ENCODE data around the gene MEAK7.

MEAK7 gene

DNA sequence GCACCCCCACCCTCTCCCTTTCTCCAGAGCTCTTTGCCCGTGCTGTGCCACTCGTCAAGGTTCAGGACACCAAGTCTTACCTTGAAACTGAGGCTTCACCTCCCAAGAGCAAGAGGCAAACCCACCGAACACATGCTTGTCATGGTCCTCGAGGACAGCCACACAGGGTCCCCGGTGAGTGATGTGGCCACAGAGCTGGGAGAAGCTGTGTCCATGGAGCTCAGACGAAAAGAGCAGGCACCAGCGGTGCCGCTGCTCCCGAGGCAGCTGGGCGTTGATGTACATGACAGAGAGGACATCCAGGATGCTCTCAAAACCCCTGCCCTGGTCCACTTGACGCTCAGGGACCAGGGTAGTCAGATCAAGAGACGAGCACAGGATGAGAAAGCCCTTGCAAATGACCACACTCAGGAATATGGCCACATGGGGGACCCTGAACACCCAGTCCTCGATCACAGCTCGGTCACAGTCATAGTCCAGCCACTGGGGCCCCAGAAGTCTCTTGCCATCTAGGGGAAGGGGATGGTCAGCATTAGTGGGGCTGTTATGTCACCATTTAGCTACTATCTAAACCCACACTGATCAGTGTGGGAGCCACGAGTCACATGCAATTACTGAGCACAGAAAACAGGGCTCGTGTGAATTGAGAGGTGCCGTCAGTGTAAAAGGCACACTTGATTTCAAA lies 17.8 kb downstream of the MEAK7 start:
- no peak for FAIRE-seq

DNA sequence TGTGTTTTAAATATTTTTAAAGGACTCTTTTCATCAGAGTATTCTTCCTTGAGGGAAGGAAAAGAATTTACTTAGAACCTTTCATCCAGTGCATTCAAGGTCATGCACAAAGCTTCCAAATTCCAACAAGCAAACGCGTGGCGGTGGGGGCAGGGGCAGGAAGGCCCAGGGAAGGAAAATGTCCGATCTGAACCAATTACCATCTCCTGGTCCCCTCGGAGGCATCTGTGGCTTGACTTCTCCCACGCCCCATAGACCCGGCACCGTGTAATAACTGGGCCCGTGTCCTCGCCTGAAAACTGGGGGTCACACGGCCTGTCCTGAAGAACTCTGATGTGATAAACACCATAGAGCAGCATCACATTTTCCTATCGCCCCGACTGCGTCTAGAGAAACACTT lies 18.3 kb downstream of the MEAK7 start:
- FAIRE-seq: no peak

DNA sequence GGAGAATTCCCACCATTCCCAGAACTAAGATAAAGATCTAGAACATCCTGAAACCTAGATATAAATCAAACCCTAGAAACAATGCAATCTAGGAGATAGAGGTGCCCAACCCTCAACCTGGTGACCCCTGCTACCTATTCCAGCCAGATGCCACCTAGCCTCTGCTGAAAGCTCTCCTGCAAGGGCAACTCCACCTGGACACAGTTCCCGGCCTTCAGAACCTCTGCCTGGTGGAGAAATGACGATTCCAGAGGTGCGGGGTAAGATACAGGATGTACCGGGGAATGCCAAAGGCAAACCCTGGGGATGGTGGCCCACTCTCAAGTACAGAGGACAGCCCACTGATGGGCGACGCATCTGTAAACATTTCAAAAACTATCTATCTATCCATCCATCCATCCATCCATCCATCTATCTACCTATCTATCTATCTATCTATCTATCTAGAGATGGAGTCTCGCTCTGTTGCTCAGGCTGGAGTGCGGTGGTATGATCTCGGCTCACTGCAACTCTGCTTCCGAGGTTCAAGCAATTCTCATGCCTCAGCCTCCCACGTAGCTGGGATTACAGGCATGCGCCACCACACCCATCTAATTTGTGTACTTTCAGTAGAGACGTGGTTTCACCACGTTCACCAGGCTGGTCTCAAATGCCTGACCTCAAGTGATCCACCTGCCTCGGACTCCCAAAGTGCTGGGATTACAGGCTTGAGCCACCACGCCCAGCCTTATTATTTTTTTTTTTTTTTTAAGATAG lies 19.0 kb downstream of the MEAK7 start:
- no peak for FAIRE-seq

DNA sequence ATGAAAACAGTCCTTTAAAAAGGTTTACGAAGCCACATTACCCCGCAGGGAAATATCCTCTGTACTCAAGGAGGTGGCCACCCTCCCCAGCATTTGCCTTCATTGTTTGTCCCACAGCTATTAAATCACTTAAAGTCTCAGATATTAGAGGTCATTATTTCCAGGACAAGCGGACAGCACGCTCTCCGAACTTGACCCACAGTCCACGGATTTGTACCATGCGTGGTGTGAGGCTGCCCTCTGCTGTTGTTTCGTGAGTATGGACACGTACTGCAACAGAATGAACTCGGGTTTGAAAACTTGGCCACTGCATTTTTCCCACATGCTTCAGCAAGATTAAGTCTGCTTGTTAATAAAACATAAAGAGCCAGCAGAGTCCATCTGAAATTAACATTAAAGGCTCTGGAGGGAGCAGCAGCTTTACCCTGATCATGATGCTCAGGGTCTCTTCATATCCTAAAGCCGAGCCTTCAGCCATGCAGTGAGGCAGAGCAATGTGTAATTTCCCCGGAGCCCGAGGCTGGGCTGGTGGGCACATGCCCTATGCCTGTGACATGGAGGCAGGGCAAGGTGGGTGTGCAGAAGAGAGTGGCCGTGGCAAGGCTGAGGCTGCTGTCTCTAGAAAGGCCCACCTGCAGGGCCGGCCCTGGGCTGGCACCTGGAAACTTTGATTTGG lies 19.7 kb downstream of the MEAK7 start:
- FAIRE-seq: no peak

- FAIRE-seq: no peak
These were observed 20.4 kb downstream of the MEAK7 start for GRCh38 chr16:84483882-84484565.

GRCh38 chr16:84482951-84483881 lies 21.2 kb downstream of the MEAK7 start:
- FAIRE-seq: no peak

DNA sequence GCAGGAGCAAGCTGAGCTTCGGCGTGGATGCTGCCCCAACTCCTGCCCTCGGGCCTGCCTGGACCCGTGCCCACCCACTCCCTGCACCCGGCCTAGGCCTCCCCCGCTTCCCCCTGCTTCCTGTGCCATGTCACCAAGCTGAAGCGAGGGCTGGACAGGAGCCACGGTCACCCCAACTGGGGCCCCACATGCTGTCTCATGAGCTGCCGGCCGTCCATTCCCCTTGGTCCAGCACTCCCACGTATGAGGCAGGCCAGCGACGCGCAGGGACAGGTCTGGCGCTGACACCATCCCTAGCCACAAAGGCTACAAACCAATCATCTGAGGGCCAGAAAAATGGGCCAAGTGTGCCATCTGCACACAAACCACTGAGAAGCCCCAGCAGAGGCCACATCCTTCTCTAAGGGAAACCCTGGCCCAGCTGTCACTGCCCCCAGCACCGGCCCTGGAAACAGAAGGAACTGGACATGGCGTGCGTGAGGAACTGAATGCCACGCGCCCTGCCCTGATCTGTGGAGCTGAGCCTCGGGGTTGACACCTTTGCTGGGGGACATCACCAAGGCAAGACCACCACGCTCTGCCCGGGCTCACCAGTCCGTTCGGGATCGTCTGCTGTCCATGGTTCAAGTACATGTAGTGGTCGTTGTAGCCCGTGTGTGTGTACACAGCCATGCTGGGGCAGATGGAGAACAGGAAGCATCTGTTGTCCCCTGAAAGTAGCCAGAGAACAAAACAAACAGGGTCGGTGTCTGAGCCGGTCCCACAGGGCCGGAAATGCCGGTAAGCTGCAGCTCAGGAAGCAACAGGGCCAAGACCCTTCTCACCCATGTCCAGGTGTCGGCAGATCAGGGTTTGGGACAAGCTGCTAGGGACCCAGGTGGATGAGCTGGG lies 22.2 kb downstream of the MEAK7 start:
- FAIRE-seq: no peak

- FAIRE-seq: no peak
These were observed 23.3 kb downstream of the MEAK7 start for GRCh38 chr16:84481051-84481735.

DNA sequence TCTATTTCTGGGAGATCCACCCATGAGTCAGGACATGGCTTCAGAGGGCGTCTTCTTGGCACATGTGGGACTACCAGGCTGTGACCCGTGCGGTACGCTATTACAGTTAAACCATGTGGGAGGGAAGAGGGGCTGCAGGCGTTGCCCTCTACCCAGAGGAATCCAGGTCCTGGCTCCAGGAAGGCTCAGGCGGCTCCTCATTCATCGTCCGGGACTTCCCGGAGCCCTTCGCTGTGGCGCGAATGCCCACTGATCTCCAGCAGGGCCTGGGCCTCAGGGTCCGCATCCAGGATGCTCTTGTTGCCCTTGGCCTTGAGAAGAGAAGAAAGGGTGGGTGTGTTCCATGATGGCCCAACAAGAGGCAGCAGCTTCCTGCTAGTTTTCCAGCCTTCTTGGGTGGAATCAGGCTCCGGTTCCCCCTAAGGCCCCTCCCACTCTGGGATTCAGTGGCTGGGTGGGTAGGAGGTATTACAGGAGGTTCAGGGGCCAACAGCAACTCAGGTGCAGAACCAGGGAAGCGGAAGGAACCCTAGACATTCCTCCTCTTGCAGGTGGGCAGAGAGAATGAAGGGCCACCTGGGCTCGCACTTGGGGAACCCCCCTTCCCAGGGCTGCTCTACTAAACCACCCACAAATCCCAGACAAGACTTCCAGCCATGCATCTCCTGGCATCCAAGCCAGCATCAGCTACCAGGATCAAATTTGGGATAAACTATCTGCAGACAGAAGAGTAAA lies 24.6 kb downstream of the MEAK7 start:
- no peak for FAIRE-seq

DNA sequence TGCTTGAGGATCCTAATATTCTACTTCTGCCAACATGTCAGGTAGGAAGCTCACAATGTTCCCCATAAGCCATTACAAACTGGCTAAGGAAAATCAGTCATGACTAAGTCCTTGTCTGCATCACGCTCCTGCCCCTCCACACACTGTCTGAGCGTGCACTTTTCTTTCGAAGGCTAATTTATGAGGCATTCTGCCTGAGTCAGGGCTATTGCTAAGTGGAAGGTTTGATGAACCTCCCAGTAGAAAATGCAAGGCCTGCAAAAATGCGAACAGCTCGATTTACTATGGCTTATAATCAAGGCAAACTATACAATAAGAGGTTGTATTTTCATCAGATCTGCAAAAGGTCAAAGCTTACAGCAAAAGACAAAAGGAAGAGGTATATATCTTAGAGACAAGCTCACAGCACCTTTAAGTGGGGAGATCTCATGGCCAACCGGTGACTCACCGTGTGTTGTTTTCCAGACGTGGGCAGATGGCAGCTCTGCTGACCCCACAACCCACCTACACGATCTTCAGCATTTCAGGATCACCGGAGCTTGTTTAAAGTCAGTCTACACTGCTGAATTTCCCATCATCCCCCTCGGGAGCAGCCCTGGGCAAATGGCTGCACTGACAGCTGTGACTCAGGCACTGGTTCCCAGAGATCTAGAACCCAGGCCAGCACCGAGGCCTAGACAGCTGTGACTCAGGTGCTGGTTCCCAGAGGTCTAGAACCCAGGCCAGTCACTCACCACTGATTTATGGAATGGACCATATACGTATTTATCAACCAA lies 26.1 kb downstream of the MEAK7 start:
- no peak for FAIRE-seq

- no peak for FAIRE-seq
These were observed 26.8 kb downstream of the MEAK7 start for GRCh38 chr16:84477661-84478060.

GRCh38 chr16:84476401-84476800 lies 28.1 kb downstream of the MEAK7 start:
- FAIRE-seq: no peak

- FAIRE-seq: no peak
These were observed 28.7 kb downstream of the MEAK7 start for GRCh38 chr16:84475643-84476240.

GRCh38 chr16:84471966-84472365 lies 32.5 kb downstream of the MEAK7 start:
- no peak for FAIRE-seq

GRCh38 chr16:84471316-84471715 lies 33.1 kb downstream of the MEAK7 start:
- FAIRE-seq: no peak

DNA sequence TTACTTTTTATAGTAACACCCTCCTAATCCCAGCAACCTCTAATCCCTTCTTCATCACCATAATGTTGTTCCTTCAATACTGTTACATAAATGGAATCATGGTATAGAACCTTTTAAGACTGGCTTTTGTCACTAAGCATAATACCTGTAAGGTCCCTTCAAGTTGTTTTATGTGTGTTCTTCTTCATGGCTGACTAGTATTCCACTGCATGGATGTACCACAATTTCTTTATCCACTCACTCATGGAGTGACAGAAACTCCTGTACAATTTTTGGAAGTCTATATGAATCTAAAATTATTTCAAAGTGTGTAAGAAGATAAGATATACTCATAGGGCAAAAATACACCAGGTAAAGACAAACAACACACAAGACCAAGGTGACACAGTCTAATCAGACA lies 36.8 kb downstream of the MEAK7 start:
- no peak for FAIRE-seq

GRCh38 chr16:84467256-84467655 lies 37.2 kb downstream of the MEAK7 start:
- FAIRE-seq: no peak

- FAIRE-seq: no peak
These were observed 37.8 kb downstream of the MEAK7 start for GRCh38 chr16:84466692-84467091.

Data from colon (tissue), 2 donors.